ENCODE measurements around the gene TRDMT1. TPM values are rescaled to one million over a fixed set of nuclear protein-coding genes. Genes with fewer than 3 reads are reported as not detected.

The TRDMT1 gene

GRCh38 chr10:17109046-17109445, 92.4 kb downstream of the TRDMT1 start:
- Histone ChIP-seq H3K27me3 (ENCODE audit: control insufficient read depth, insufficient read depth, low read length) (no peaks in the 10 kb centered on the region), H3K4me3 (ENCODE audit: low read length) (no peak overlapping the region), H3K9me3 (replicated peaks; ENCODE audit: low read length) (no peaks in the 10 kb centered on the region), H3K4me2 (ENCODE audit: low read length) (no peak overlapping the region), H3K4me1 (ENCODE audit: control insufficient read depth, insufficient read depth, low read length) (peaks cover 5% of the 10 kb centered on the region), H3K9ac (ENCODE audit: low read depth, low read length) (no peak overlapping the region), H3K36me3 (ENCODE audit: insufficient read depth, low read length) (no peaks in the 10 kb centered on the region)

GRCh38 chr10:17106991-17107390, 94.5 kb downstream of the TRDMT1 start:
- H3K4me2 ChIP-seq (ENCODE audit: low read length), result no peak overlapping the region
- H3K36me3 ChIP-seq (ENCODE audit: insufficient read depth, low read length), result no peaks in the 10 kb centered on the region
- H3K4me3 ChIP-seq (ENCODE audit: low read length), result no peak overlapping the region
- H3K27me3 ChIP-seq (ENCODE audit: control insufficient read depth, insufficient read depth, low read length), result no peaks in the 10 kb centered on the region
- H3K4me1 ChIP-seq (ENCODE audit: control insufficient read depth, insufficient read depth, low read length), result peaks cover 5% of the 10 kb centered on the region
- no peak overlapping the region for H3K9ac ChIP-seq (ENCODE audit: low read depth, low read length)
- H3K9me3 ChIP-seq (replicated peaks; ENCODE audit: low read length), result no peaks in the 10 kb centered on the region

GRCh38 chr10:17101910-17102266, 99.6 kb downstream of the TRDMT1 start:
- Histone ChIP-seq H3K27me3 (ENCODE audit: control insufficient read depth, insufficient read depth, low read length) (no peaks in the 10 kb centered on the region), H3K9ac (ENCODE audit: low read depth, low read length) (no peak overlapping the region), H3K4me1 (ENCODE audit: control insufficient read depth, insufficient read depth, low read length) (peaks cover 2% of the 10 kb centered on the region), H3K9me3 (replicated peaks; ENCODE audit: low read length) (no peaks in the 10 kb centered on the region), H3K4me2 (ENCODE audit: low read length) (no peak overlapping the region), H3K36me3 (ENCODE audit: insufficient read depth, low read length) (no peaks in the 10 kb centered on the region), H3K4me3 (ENCODE audit: low read length) (no peak overlapping the region)

GRCh38 chr10:17101257-17101909, 100.1 kb downstream of the TRDMT1 start:
- H3K4me2 ChIP-seq (ENCODE audit: low read length), result no peak overlapping the region
- no peaks in the 10 kb centered on the region for H3K27me3 ChIP-seq (ENCODE audit: control insufficient read depth, insufficient read depth, low read length)
- H3K4me3 ChIP-seq (ENCODE audit: low read length), result no peak overlapping the region
- peaks cover 2% of the 10 kb centered on the region for H3K4me1 ChIP-seq (ENCODE audit: control insufficient read depth, insufficient read depth, low read length)
- H3K9me3 ChIP-seq (replicated peaks; ENCODE audit: low read length), result no peaks in the 10 kb centered on the region
- no peak overlapping the region for H3K9ac ChIP-seq (ENCODE audit: low read depth, low read length)
- no peaks in the 10 kb centered on the region for H3K36me3 ChIP-seq (ENCODE audit: insufficient read depth, low read length)

GRCh38 chr10:17100586-17100985, 100.9 kb downstream of the TRDMT1 start:
- Histone ChIP-seq H3K36me3 (ENCODE audit: insufficient read depth, low read length) (no peaks in the 10 kb centered on the region), H3K27me3 (ENCODE audit: control insufficient read depth, insufficient read depth, low read length) (no peaks in the 10 kb centered on the region), H3K4me1 (ENCODE audit: control insufficient read depth, insufficient read depth, low read length) (peaks cover 2% of the 10 kb centered on the region), H3K9ac (ENCODE audit: low read depth, low read length) (no peak overlapping the region), H3K4me2 (ENCODE audit: low read length) (no peak overlapping the region), H3K4me3 (ENCODE audit: low read length) (no peak overlapping the region), H3K9me3 (replicated peaks; ENCODE audit: low read length) (no peaks in the 10 kb centered on the region)

GRCh38 chr10:17098012-17098411, 103.5 kb downstream of the TRDMT1 start:
- Histone ChIP-seq H3K9ac (ENCODE audit: low read depth, low read length) (no peak overlapping the region), H3K27me3 (ENCODE audit: control insufficient read depth, insufficient read depth, low read length) (no peaks in the 10 kb centered on the region), H3K4me1 (ENCODE audit: control insufficient read depth, insufficient read depth, low read length) (peaks cover 2% of the 10 kb centered on the region), H3K9me3 (replicated peaks; ENCODE audit: low read length) (peaks cover 3% of the 10 kb centered on the region), H3K4me3 (ENCODE audit: low read length) (no peak overlapping the region), H3K36me3 (ENCODE audit: insufficient read depth, low read length) (no peaks in the 10 kb centered on the region), H3K4me2 (ENCODE audit: low read length) (no peak overlapping the region)

Small RNA genes lying within 50 kb of the gene (small RNA-seq; reads per million reads assigned to genes)
- gene AC067747.1, result not detected

Measured in skeletal muscle satellite cell (primary cell).